Inflammatory macrophage (primary cell): Measurements from ENCODE around the gene RHPN2.

Experiments
- DNase-seq, 2 donors: peaks; one replicate each; pipeline ENCODE4 v3.0.0-alpha.2; 2020 to 2022
- total RNA-seq, 18 experiments: gene quantifications; one replicate each; lab custom pipeline; 2026; ENCODE audit warnings: mixed read lengths in 6 of 18, inconsistent platforms in 2 of 18; lab: John Stamatoyannopoulos, UW

Gene RHPN2
- total RNA-seq: 0 to 0.58 (median 0.07) reads per million in 18 experiments

GRCh38 chr19:33064792-33065550 lies at the start of gene RHPN2:
Gene RHPN2, minus strand, starts transcription at chr19:33064888. Its CDS starts 36 bp downstream, at chr19:33064852.
- peak; percentile 3 to 13 for DNase-seq

GRCh38 chr19:33114312-33114711 lies 49.6 kb upstream of the RHPN2 start:
- no peak for DNase-seq

- no peak for DNase-seq
Observed at GRCh38 chr19:33111587-33111986, 46.9 kb upstream of the RHPN2 start.

GRCh38 chr19:33110137-33110910 lies 45.6 kb upstream of the RHPN2 start:
- DNase-seq: no peak

- no peak for DNase-seq
Observed at GRCh38 chr19:33108161-33108560, 43.5 kb upstream of the RHPN2 start.

GRCh38 chr19:33102893-33103292 lies 38.2 kb upstream of the RHPN2 start:
- no peak for DNase-seq

GRCh38 chr19:33100894-33101644 lies 36.4 kb upstream of the RHPN2 start:
- no peak for DNase-seq

- no peak for DNase-seq
Observed at GRCh38 chr19:33098055-33098534, 33.4 kb upstream of the RHPN2 start.

- no peak for DNase-seq
Observed at GRCh38 chr19:33096005-33096404, 31.3 kb upstream of the RHPN2 start.

- no peak for DNase-seq
Observed at GRCh38 chr19:33094436-33095067, 29.9 kb upstream of the RHPN2 start.

- no peak for DNase-seq
Observed at GRCh38 chr19:33093420-33094210, 28.9 kb upstream of the RHPN2 start.

GRCh38 chr19:33090179-33090578 lies 25.5 kb upstream of the RHPN2 start:
- DNase-seq: no peak

GRCh38 chr19:33089010-33089409 lies 24.3 kb upstream of the RHPN2 start:
- DNase-seq: no peak

- DNase-seq: no peak
Observed at GRCh38 chr19:33086955-33087354, 22.3 kb upstream of the RHPN2 start.

- no peak for DNase-seq
Observed at GRCh38 chr19:33085570-33086128, 21.0 kb upstream of the RHPN2 start.

- peak; percentile 77 to 83 for DNase-seq
Observed at GRCh38 chr19:33080761-33081681, 16.3 kb upstream of the RHPN2 start, which contains the start of gene GPATCH1. Gene GPATCH1, plus strand, starts transcription at chr19:33081181. Its CDS starts 13 bp downstream, at chr19:33081194.

GRCh38 chr19:33075519-33075918 lies 10.8 kb upstream of the RHPN2 start:
- no peak for DNase-seq

- no peak for DNase-seq
Observed at GRCh38 chr19:33071887-33072286, 7.2 kb upstream of the RHPN2 start.

GRCh38 chr19:33067121-33067520 lies 2.4 kb upstream of the RHPN2 start:
- no peak for DNase-seq

GRCh38 chr19:33066543-33066942 lies 1.9 kb upstream of the RHPN2 start:
- DNase-seq: no peak
